Epithelial cell of proximal tubule (primary cell): Measurements from ENCODE around the gene RNF168. TPM values are rescaled to one million over a fixed set of nuclear protein-coding genes. Genes with fewer than 3 reads are reported as not detected.
"Not testable (repeated sequence)": the region's sequence is repeated elsewhere in the genome, so short reads cannot be mapped to it uniquely, and the experiment has no call there.

Experiments used
- DNase-seq: peaks from one replicate; pipeline ENCODE4 v3.0.0-alpha.2; 2011; ENCODE audit warnings: low read depth
- H3K4me3 ChIP-seq: 2 replicates; pipeline ENCODE4 v1.5.1; 2011; ENCODE audit warnings: low read depth, mild to moderate bottlenecking, low read length
- total RNA-seq: library from RNA; depleted of rRNA; stranded (reverse); fragments of >200 nt; gene quantifications from 2 replicates; pipeline ENCODE4 v1.2.3, GENCODE V29; 2015
- TF ChIP-seq, protein P1 (sequence below): conservative IDR thresholded peaks from 2 replicates; pipeline ENCODE4 v1.5.1; 2012; ENCODE audit warnings: low read depth, mild to moderate bottlenecking, low read length

Gene RNF168
- total RNA-seq, 1 donor from 2014 or later, result 14.0 TPM

DNA sequence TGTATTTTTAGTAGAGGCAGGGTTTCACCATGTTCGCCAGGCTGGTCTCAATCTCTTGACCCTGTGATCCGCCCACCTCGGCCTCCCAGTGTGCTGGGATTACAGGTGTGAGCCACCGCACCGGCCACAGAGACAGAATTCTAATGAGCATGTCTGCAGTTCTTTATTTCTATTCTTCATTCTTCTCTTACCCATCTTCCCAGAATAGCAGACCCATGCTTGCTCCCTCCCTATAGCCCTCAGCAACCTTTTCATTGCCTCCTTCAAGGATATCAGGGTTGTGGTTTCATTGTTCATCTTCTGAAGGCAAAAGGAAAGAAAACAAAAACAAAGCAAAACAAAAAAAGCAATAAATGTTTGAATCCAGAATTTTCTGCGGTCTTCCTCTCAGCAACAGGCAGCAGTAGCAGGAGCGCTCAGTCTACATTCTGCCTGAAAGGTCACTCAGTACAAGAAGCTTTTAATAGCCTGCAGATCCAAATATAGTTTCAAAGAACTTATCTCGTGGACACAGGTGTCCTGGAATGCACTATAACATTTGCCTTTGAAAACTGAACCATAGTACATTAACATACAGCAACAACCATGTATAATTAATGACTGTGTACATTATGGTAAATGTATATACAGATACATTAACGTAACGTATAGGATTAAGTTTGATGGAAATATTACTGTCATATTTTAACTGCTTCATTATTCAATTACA is 11.5 kb upstream of the RNF168 start, which contains the start of gene SMCO1:
SMCO1 (minus strand) TSS at position 434 of the 709 bp plus-strand sequence; CDS start at position 297, 137 bp downstream.
- H3K4me3 ChIP-seq, result no peak within 1 kb of the TSS
- no peak for DNase-seq
- TF ChIP-seq, protein P1, sequence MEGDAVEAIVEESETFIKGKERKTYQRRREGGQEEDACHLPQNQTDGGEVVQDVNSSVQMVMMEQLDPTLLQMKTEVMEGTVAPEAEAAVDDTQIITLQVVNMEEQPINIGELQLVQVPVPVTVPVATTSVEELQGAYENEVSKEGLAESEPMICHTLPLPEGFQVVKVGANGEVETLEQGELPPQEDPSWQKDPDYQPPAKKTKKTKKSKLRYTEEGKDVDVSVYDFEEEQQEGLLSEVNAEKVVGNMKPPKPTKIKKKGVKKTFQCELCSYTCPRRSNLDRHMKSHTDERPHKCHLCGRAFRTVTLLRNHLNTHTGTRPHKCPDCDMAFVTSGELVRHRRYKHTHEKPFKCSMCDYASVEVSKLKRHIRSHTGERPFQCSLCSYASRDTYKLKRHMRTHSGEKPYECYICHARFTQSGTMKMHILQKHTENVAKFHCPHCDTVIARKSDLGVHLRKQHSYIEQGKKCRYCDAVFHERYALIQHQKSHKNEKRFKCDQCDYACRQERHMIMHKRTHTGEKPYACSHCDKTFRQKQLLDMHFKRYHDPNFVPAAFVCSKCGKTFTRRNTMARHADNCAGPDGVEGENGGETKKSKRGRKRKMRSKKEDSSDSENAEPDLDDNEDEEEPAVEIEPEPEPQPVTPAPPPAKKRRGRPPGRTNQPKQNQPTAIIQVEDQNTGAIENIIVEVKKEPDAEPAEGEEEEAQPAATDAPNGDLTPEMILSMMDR, result no peak

DNA sequence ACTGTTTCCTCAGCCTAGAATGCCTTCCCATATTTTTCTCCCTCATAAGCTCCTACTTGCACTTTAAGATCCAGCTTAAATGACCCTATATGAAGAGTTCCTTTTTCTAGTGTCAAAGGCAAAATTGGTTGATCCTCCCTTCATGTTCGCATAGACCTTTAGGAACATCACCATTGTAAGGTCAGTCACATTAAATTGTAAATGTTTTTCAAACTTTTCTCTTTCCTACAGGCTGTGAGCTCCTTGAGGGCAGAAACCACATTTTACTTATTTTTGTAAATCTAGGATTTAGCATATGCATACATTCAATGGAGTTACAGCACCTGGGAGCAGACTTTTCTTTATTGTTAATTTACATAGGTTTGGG is 10.8 kb upstream of the RNF168 start:
- TF ChIP-seq, protein P1, result no peak
- no peak for DNase-seq
- no peak overlapping the region for H3K4me3 ChIP-seq

DNA sequence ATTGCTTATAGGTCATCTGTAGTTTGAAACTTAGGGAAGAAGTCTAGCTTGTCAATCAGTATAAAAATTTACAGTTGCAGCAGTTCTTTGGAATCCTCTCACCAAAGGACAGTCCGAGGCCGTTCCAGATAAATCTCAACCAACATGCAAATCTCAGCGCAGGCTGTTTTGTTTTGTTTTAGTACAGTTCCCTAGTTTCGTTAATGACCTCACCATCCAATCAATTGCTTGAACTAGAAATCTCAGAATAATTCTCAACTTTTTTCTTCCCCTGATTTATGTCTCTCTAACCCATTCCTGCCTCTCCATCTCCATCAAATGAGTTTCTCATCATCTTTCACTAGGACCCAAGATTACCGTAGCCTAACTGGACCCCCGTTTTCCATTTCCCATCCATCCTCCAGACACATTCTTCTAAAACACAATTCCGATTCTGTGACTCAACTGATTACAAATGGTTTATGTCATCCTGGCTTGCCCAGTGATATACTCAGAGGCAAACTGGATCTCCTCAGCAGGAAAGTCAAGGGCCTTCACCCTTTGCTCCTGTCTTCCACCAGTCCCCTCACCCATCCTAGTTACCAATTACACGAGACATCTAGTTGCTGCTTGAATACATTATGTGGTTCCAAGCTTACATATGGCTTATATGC is 10.3 kb upstream of the RNF168 start:
- no peak for DNase-seq
- TF ChIP-seq, protein P1, result no peak
- no peak overlapping the region for H3K4me3 ChIP-seq

DNA sequence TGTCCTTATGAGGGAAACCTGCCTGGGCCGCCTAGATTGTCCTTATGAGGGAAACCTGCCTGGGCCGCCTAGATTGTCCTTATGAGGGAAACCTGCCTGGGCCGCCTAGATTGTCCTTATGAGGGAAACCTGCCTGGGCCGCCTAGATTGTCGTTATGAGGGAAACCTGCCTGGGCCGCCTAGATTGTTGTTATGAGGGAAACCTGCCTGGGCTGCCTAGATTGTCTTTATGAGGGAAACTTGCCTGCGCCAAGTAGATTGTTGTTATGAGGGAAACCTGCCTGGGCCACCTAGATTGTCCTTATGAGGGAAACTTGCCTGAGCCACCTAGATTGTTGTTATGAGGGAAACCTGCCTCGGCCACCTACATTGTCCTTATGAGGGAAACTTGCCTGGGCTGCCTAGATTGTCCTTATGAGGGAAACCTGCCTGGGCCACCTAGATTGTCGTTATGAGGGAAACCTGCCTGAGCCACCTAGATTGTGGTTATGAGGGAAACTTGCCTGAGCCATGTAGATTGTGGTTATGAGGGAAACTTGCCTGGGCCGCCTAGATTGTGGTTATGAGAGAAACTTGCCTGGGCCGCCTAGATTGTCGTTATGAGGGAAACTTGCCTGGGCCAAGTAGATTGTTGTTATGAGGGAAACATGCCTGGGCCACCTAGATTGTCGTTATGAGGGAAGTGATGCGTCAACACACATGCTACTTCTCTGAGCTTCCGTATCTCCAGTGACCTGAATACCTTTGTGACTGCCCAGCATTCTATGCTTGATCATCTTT is 8.3 kb upstream of the RNF168 start:
- H3K4me3 ChIP-seq, DNase-seq: not testable (repeated sequence)

DNA sequence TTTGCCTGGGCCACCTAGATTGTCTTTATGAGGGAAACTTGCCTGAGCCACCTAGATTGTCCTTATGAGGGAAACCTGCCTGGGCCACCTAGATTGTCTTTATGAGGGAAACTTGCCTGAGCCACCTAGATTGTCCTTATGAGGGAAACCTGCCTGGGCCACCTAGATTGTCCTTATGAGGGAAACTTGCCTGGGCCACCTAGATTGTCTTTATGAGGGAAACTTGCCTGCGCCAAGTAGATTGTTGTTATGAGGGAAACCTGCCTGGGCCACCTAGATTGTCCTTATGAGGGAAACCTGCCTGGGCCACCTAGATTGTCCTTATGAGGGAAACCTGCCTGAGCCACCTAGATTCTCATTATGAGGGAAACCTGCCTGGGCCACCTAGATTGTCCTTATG is 7.5 kb upstream of the RNF168 start:
- H3K4me3 ChIP-seq, DNase-seq: not testable (repeated sequence)

DNA sequence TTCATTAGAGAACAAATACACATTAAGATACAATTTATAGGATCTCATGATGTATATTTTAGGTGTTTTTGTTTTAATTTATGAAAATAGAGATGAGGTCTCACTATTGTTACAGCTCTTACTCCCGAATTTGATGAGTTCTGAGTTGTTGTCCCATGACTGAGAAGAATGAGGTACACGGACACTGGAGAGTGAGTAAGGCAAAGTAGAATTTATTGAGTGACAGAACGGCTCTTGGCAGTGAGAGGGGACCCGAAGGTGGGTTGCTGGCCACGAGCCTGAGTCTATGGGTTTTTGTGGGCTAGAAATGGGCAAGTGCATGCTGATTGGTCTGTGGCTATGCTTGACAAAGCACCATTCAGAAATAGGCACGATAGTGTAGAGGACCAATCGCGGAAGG is 3.1 kb upstream of the RNF168 start:
- no peak for DNase-seq
- TF ChIP-seq, protein P1, result no peak
- no peak overlapping the region for H3K4me3 ChIP-seq

DNA sequence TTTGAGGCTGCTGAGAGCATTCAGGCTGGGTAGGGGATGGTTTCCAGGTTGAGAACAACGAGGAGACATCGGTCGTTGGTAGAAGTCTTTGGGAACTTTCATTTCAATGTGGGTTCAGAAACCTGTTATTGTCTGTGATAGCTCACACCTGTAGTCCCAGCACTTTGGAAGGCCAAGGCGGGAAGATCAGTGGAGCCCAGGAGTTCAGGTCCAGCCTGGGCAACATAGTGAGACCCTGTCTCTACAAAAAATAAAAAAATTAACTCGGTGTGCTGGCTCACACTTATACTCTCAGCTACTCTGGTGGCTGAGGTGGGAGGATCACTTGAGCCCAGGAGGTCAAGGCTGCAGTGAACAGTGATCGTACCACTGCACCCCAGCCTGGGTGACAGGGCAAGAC is 988 bp upstream of the RNF168 start:
- no peak for DNase-seq
- TF ChIP-seq, protein P1, result no peak
- no peak overlapping the region for H3K4me3 ChIP-seq

DNA sequence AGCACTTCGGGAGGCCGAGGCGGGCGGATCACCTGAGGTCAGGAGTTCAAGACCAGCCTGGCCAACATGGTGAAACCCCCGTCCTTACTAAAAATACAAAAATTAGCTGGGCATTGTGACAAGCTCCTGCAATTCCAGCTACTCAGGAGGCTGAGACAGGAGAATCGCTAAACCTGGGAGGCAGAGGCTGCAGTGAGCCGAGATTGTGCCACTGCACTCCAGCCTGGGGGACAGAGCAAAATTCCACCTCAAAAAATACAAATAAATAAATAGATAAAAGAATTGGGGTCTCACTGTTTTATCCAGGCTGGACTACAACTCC is 470 bp upstream of the RNF168 start:
- not testable (repeated sequence) for DNase-seq
- peak overlapping the region; percentile 80 for H3K4me3 ChIP-seq
